WTC11 (cell line): ENCODE measurements around the gene ATP5MC2. TPM values are rescaled to one million over a fixed set of nuclear protein-coding genes. Genes with fewer than 3 reads are reported as not detected.

Source experiments
- AFF4 ChIP-seq: sonication (generic); formaldehyde crosslinking; IDR thresholded peaks from 2 replicates; pipeline ENCODE4 v1.8.1; 2023; ENCODE audit warnings: mild to moderate bottlenecking, missing genetic modification reagents, borderline replicate concordance
- ARID4B ChIP-seq: sonication (generic); formaldehyde crosslinking; IDR thresholded peaks from 2 replicates; pipeline ENCODE4 v1.8.0; 2023; ENCODE audit warnings: missing genetic modification reagents, mild to moderate bottlenecking, borderline replicate concordance
- ATF3 ChIP-seq: sonication (generic); formaldehyde crosslinking; conservative IDR thresholded peaks from 2 replicates; pipeline ENCODE4 v1.8.1; 2022; ENCODE audit warnings: mild to moderate bottlenecking, missing genetic modification reagents
- CDX4 ChIP-seq: fragments of 250-450 bp; sonication (Bioruptor Pico); IDR thresholded peaks from 2 replicates; pipeline ENCODE4 v1.9.0; 2021; ENCODE audit warnings: moderate library complexity, mild to moderate bottlenecking, inconsistent platforms, borderline replicate concordance
- CREM ChIP-seq: sonication (generic); formaldehyde crosslinking; IDR thresholded peaks from 2 replicates; pipeline ENCODE4 v1.8.1; 2022; ENCODE audit warnings: mild to moderate bottlenecking, missing genetic modification reagents, moderate library complexity
- ETV6 ChIP-seq: sonication (generic); formaldehyde crosslinking; IDR thresholded peaks from 2 replicates; pipeline ENCODE4 v1.8.1; 2022; ENCODE audit warnings: mild to moderate bottlenecking, missing genetic modification reagents
- HMGXB4 ChIP-seq: sonication (generic); formaldehyde crosslinking; IDR thresholded peaks from 2 replicates; pipeline ENCODE4 v1.8.1; 2023; ENCODE audit warnings: mild to moderate bottlenecking, moderate library complexity, missing genetic modification reagents
- JUN ChIP-seq: sonication (generic); formaldehyde crosslinking; IDR thresholded peaks from 2 replicates; pipeline ENCODE4 v1.8.0; 2023; ENCODE audit warnings: mild to moderate bottlenecking, missing genetic modification reagents
- NR2C2 ChIP-seq: sonication (generic); formaldehyde crosslinking; IDR thresholded peaks from 2 replicates; pipeline ENCODE4 v1.8.0; 2022; ENCODE audit warnings: mild to moderate bottlenecking, missing genetic modification reagents
- NR3C1 ChIP-seq: sonication (generic); formaldehyde crosslinking; conservative IDR thresholded peaks from 2 replicates; pipeline ENCODE4 v1.8.1; 2023; ENCODE audit warnings: low read depth, mild to moderate bottlenecking, missing genetic modification reagents
- RELA ChIP-seq: sonication (generic); formaldehyde crosslinking; IDR thresholded peaks from 2 replicates; pipeline ENCODE4 v1.8.1; 2022; ENCODE audit warnings: missing genetic modification reagents, mild to moderate bottlenecking, borderline replicate concordance
- STAT6 ChIP-seq: sonication (generic); formaldehyde crosslinking; conservative IDR thresholded peaks from 2 replicates; pipeline ENCODE4 v1.8.1; 2023; ENCODE audit warnings: mild to moderate bottlenecking, low read depth, missing genetic modification reagents, moderate library complexity
- TCF7 ChIP-seq: sonication (generic); formaldehyde crosslinking; IDR thresholded peaks from 2 replicates; pipeline ENCODE4 v1.8.0; 2022; ENCODE audit warnings: mild to moderate bottlenecking, low read depth, missing genetic modification reagents, moderate library complexity
- TP53 ChIP-seq: sonication (generic); formaldehyde crosslinking; IDR thresholded peaks from 2 replicates; pipeline ENCODE4 v1.8.1; 2023; ENCODE audit warnings: mild to moderate bottlenecking, missing genetic modification reagents
- ZNF416 ChIP-seq: fragments of 250-450 bp; sonication (Bioruptor Pico); IDR thresholded peaks from 2 replicates; pipeline ENCODE4 v1.9.0; 2021; ENCODE audit warnings: mild to moderate bottlenecking, inconsistent platforms
- ZNF425 ChIP-seq: fragments of 250-450 bp; sonication (Bioruptor Pico); conservative IDR thresholded peaks from 2 replicates; pipeline ENCODE4 v1.9.0; 2021; ENCODE audit warnings: mild to moderate bottlenecking
- ZNF512 ChIP-seq: sonication (generic); formaldehyde crosslinking; IDR thresholded peaks from 2 replicates; pipeline ENCODE4 v1.8.1; 2022; ENCODE audit warnings: missing genetic modification reagents, borderline replicate concordance
- total RNA-seq: library from RNA; stranded (reverse); gene quantifications from 3 replicates; pipeline ENCODE4 v1.2.3, GENCODE V29; 2021

ATP5MC2 gene
- total RNA-seq, 1 experiment from 2014 or later: 411 TPM

- TF ChIP-seq ARID4B: no peak
- no peak for TF ChIP-seq ATF3
- TF ChIP-seq AFF4: no peak
- no peak for TF ChIP-seq HMGXB4
- no peak for TF ChIP-seq NR3C1
- no peak for TF ChIP-seq TCF7 (CRISPR knock-in tag)
- no peak for TF ChIP-seq TP53 (CRISPR knock-in tag)
- no peak for TF ChIP-seq CREM
- TF ChIP-seq RELA (CRISPR knock-in tag): no peak
- TF ChIP-seq ZNF425 (CRISPR knock-in tag): no peak
- TF ChIP-seq STAT6 (CRISPR knock-in tag): no peak
- no peak for TF ChIP-seq ZNF416 (CRISPR knock-in tag)
- TF ChIP-seq NR2C2 (CRISPR knock-in tag): no peak
- TF ChIP-seq ZNF512: no peak
- TF ChIP-seq JUN: no peak
- TF ChIP-seq CDX4 (CRISPR knock-in tag): no peak
- peak; percentile 73 for TF ChIP-seq ETV6 (CRISPR knock-in tag)
Measured at GRCh38 chr12:53625946-53626701, 49.8 kb downstream of the ATP5MC2 start, which contains the start of gene ATF7 (continued).
